ENCODE data around the gene HSPBAP1. TPM values are rescaled to one million over a fixed set of nuclear protein-coding genes. Genes with fewer than 3 reads are reported as not detected.

The HSPBAP1 gene
- total RNA-seq, 4 donors from 2014 or later: 8.1 to 24.0 (median 20.6) TPM

DNA sequence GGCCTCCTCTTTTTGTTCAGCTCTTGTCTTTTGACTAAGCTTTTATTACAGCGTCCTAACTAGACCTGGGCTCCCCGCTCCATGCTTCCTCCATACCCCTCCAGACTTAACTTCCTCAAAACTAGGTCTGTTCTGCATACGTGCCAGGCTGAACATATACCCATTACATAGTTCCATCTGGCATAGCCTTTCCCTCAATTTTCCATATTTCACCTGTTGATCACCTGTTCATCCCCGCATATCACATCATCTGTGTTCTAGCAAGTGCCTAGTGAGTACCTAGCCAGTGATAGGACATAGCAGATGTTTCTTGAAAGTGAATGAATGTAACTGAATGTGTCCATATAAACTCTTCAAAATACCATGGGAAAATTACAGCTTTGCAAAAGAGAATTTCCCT, 77.0 kb downstream of the HSPBAP1 start:
- TF ChIP-seq, protein P1, sequence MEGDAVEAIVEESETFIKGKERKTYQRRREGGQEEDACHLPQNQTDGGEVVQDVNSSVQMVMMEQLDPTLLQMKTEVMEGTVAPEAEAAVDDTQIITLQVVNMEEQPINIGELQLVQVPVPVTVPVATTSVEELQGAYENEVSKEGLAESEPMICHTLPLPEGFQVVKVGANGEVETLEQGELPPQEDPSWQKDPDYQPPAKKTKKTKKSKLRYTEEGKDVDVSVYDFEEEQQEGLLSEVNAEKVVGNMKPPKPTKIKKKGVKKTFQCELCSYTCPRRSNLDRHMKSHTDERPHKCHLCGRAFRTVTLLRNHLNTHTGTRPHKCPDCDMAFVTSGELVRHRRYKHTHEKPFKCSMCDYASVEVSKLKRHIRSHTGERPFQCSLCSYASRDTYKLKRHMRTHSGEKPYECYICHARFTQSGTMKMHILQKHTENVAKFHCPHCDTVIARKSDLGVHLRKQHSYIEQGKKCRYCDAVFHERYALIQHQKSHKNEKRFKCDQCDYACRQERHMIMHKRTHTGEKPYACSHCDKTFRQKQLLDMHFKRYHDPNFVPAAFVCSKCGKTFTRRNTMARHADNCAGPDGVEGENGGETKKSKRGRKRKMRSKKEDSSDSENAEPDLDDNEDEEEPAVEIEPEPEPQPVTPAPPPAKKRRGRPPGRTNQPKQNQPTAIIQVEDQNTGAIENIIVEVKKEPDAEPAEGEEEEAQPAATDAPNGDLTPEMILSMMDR (IDR thresholded peaks at IDR 0.05; ENCODE audit: low read depth): no peak

DNA sequence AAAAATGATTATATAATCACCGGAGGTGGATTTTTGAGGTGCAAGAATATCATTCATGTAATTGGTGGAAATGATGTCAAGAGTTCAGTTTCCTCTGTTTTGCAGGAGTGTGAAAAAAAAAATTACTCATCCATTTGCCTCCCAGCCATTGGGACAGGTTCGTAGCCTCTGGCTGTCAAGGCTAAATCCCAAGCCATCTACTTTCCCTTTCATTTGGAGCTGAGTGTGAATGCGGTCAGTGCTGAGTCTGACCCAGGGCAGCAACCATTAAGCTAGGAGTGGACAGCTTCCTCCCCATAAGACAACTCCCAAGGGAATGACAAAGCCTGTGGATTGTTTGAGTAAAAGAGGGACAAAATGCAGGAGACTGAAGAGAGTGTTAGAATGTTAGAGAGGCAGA, 79.4 kb downstream of the HSPBAP1 start:
- TF ChIP-seq, protein P1 (IDR thresholded peaks at IDR 0.05; ENCODE audit: low read depth): no peak

DNA sequence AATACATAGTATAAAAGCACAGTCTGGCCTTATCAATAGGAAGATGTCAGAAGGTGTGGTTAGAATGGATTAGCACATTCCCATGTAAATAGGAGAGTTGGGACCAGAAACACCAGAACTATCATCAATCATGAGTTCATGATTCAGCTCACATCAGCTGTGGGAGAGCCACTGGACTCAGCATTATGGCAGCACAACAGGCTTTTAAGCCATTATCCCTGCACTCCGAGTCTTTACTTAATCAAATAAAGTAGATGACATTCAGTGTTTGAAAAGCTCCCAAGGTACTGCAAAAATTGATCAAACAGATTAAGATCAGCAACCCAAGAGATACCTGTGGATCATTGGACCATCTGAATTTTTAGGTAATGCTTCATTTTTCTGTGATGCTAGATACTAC, 88.3 kb downstream of the HSPBAP1 start:
- TF ChIP-seq, protein P1 (IDR thresholded peaks at IDR 0.05; ENCODE audit: low read depth): no peak

DNA sequence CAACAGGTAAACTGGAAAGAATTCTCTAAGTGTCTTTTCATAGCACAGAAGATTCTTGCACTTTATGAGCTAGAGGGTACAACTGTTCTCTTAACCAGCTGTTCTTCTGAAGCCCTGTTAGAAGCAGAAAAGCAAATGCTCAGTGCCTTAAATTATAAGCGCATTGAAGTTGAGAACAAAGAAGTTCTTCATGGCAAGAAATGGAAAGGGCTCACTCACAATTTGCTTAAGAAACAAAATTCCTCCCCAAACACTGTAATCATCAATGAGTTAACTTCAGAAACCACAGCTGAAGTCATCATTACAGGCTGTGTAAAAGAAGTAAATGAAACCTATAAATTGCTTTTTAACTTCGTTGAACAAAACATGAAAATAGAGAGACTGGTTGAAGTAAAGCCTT, 93.4 kb downstream of the HSPBAP1 start:
- TF ChIP-seq, protein P1 (IDR thresholded peaks at IDR 0.05; ENCODE audit: low read depth): no peak

- TF ChIP-seq, protein P1 (IDR thresholded peaks at IDR 0.05; ENCODE audit: low read depth): no peak
Observed at GRCh38 chr3:122697952-122698620, 95.5 kb downstream of the HSPBAP1 start.

DNA sequence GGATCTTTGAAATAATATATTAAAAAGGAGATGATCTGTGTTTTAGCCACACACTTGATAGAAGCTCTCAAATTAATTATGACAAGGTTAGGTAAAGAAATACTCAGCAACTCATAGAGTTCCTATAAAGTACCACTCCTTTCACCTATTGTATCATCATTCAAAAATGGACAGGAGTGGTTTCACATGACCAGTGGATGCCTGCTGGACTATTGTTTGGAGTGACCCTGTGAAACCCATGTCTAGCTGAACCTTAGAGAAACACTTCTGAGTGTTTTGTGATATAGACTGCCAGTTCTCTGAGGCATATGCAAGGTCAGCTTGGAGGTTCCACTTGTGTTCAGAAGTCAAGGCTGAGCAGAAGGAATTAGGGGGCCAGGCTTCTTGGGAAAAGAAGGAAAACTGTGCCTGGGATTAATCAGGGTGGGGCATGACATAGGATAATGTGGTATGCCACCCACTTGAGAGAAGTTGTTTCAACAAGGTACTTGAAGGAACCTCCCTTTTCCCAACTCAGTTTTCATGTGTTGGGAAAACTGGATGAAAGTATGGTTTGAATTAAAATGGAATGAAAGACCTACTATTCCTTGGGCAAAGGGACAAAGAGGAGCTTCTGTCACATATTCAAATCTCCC, 97.6 kb downstream of the HSPBAP1 start:
- TF ChIP-seq, protein P1 (IDR thresholded peaks at IDR 0.05; ENCODE audit: low read depth): no peak

- TF ChIP-seq, protein P1 (IDR thresholded peaks at IDR 0.05; ENCODE audit: low read depth): no peak
Observed at GRCh38 chr3:122694966-122695365, 98.7 kb downstream of the HSPBAP1 start.

Data from subcutaneous adipose tissue (tissue), 4 donors.